Measurements from ENCODE around the gene FAM120A.

The FAM120A gene

DNA sequence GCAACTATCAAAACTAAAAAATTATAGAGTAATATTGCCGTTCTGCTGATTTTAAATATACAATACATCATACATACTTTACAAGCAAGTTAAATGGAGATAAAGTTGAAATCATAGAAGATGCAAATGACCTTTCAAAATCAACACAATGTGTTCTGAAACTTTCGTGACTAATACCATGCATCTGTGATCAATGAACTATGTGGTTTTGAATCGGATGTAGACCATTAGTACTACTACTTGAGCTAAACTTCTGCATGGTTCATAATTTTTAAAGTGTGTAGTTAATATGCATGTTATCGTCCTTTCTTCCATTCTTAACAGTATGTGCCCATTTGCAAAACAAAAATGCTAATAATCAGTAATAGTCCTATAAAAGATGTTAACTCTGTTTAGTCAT lies 113.6 kb downstream of the FAM120A start:
- no peak overlapping the region for H3K4me3 ChIP-seq (ENCODE audit: insufficient read depth, low read depth, low read length)
- 91 to 97% methylated on average over 2 to 3 of the region's 4 CpGs for WGBS, 2 experiments
- H3K36me3 ChIP-seq (ENCODE audit: control insufficient read depth, insufficient read depth, low read length) = peaks cover 6% of the 10 kb centered on the region
- no peaks in the 10 kb centered on the region for H3K9me3 ChIP-seq (ENCODE audit: control insufficient read depth, low read length)
- peaks cover 6% of the 10 kb centered on the region for H3K4me1 ChIP-seq (ENCODE audit: control insufficient read depth, insufficient read depth, low read length)
- no peak overlapping the region for H3K27ac ChIP-seq (ENCODE audit: insufficient read depth, low read depth, low read length, poor library complexity, severe bottlenecking)
- no peaks in the 10 kb centered on the region for H3K27me3 ChIP-seq (ENCODE audit: control insufficient read depth, insufficient read depth, low read length, poor library complexity, severe bottlenecking)

DNA sequence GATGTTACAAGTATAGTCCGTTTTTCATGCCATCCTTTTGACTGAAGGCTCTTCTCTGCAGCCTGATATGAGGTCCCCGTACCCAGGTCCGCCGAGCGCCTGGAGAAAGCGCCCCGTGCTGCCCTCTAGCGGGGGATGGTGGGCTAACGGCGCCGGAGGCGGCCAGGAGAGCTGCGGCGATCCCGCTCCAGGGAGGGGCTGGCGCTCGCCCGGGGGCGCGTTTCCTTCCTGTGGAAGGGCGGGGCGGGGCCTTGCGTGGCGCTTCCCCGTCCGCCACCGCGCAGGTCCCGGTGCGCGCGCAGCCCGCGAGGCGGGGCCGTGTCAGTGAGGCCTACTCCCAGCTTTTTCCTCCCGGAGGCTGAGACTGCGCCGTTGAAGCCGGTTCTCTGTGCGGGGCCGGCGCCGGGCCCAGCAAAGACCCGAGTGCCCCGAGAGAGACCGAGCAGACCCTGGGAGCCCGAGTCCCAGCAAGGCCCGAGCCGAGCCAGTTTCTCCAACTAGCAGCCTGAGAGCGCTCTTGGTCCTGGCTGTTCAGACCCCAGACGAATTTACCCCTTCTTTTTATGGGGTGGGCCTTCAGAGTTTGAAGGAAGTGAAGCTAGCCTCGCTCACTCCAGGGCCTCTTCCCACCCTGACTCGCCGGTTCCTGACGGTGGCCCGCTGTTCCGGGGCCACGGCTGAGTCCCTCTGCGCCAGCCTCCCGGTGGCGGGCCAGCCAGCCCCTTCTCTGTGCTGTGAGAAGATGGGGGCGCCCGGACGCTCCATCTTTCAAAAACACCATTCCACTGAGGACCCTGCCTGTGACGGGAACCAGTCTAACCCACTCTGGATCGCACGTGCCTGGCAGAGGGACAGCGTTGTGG lies 115.2 kb downstream of the FAM120A start:
- H3K4me1 ChIP-seq (ENCODE audit: control insufficient read depth, insufficient read depth, low read length) = peaks cover 6% of the 10 kb centered on the region
- H3K36me3 ChIP-seq (ENCODE audit: control insufficient read depth, insufficient read depth, low read length) = peaks cover 6% of the 10 kb centered on the region
- H3K4me3 ChIP-seq (ENCODE audit: insufficient read depth, low read depth, low read length) = peak overlapping the region; percentile 60
- H3K27ac ChIP-seq (ENCODE audit: insufficient read depth, low read depth, low read length, poor library complexity, severe bottlenecking) = peak overlapping the region; percentile 50
- H3K27me3 ChIP-seq (ENCODE audit: control insufficient read depth, insufficient read depth, low read length, poor library complexity, severe bottlenecking) = no peaks in the 10 kb centered on the region
- H3K9me3 ChIP-seq (ENCODE audit: control insufficient read depth, low read length) = no peaks in the 10 kb centered on the region
- 18 to 20% methylated on average over 69 of the region's 69 CpGs for WGBS, 2 experiments

DNA sequence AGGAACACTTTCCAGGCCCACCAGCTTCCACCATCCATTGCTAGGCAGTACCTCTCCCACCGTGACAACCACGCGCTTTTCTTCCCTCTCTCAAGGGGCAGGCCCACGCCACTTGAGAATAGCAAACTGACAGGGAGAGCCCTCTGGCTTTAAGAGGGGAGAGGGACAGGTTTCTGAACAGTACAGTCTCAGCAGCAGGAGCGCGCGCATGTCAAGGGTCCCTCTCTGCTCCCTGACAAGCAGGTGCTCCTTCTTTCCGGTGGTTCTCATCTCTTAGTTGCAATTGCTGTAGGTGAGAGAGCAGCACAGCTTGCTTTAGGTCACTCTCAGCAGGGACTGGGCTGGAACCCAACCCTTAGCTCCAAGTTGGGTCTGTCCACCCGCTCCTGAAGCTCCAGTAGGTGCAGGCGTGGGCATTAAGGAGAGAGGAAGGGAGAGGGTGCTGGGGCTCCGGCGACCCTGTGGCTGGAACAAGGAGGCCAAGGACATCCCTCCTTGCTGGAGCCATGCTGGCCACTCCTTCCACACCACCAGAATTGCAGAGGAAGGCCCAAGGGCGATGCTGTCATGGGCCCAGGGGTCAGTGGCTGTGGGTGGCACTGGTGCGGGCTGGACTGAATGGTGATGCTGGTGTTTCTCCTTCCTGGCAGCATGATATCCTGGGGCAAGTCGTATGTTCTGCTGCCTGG lies 115.9 kb downstream of the FAM120A start:
- no peaks in the 10 kb centered on the region for H3K9me3 ChIP-seq (ENCODE audit: control insufficient read depth, low read length)
- no peaks in the 10 kb centered on the region for H3K36me3 ChIP-seq (ENCODE audit: control insufficient read depth, insufficient read depth, low read length)
- peak overlapping the region; percentile 60 for H3K4me3 ChIP-seq (ENCODE audit: insufficient read depth, low read depth, low read length)
- H3K27ac ChIP-seq (ENCODE audit: insufficient read depth, low read depth, low read length, poor library complexity, severe bottlenecking) = no peak overlapping the region
- no peaks in the 10 kb centered on the region for H3K27me3 ChIP-seq (ENCODE audit: control insufficient read depth, insufficient read depth, low read length, poor library complexity, severe bottlenecking)
- peaks cover 6% of the 10 kb centered on the region for H3K4me1 ChIP-seq (ENCODE audit: control insufficient read depth, insufficient read depth, low read length)
- WGBS, 2 experiments = 89% methylated on average over 15 of the region's 15 CpGs

DNA sequence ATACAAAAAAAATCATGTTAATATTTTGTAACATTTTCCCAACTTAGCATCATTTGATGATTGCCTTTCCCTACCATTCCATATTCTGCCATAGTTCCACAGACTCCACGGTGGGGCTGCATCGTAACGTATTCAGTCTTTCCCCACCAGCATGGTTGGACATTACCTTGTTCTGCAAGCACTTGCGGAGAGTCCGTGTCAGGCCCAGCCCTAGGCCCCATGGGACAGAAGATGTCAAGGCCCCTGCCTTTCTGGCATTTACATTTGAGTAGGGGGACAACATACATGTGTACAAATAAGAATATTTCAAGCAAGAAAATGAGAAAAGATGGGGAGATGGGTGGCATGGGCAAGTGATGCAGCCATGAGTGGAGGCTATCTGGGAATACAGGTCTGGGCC lies 116.7 kb downstream of the FAM120A start:
- Histone ChIP-seq H3K27me3 (ENCODE audit: control insufficient read depth, insufficient read depth, low read length, poor library complexity, severe bottlenecking) (no peaks in the 10 kb centered on the region), H3K9me3 (ENCODE audit: control insufficient read depth, low read length) (no peaks in the 10 kb centered on the region), H3K36me3 (ENCODE audit: control insufficient read depth, insufficient read depth, low read length) (no peaks in the 10 kb centered on the region), H3K27ac (ENCODE audit: insufficient read depth, low read depth, low read length, poor library complexity, severe bottlenecking) (no peak overlapping the region), H3K4me1 (ENCODE audit: control insufficient read depth, insufficient read depth, low read length) (peaks cover 6% of the 10 kb centered on the region), H3K4me3 (ENCODE audit: insufficient read depth, low read depth, low read length) (no peak overlapping the region)
- WGBS, 2 experiments = 95% methylated on average over 5 of the region's 5 CpGs

DNA sequence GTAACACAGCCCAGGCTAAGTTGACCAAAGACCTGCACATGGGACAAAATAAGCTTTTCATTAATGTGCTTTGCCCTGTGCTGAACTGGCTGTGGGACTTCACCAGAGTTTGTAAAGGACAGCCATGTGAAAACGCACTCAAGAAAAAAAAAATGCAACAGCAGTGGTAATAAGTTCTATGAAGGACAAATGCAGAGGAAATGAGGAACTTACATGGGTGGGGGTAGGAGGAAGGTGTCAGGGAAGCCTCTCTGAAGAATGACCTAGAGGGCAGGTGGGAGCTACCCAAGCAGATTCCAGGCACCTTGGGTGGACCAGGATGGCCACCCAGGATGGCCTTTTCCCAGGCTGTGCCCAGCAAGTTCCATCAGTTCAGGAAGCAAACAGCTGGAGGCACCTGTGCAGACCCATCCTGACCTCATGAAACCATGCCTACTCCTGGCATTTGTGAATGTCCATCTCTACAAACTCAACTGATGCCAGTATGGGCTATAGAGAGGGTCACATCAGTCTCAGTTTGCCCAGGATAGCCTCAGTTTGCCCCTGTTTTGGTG lies 118.2 kb downstream of the FAM120A start:
- no peaks in the 10 kb centered on the region for H3K36me3 ChIP-seq (ENCODE audit: control insufficient read depth, insufficient read depth, low read length)
- WGBS, 2 experiments = 93 to 94% methylated on average over 1 of the region's 1 CpG

DNA sequence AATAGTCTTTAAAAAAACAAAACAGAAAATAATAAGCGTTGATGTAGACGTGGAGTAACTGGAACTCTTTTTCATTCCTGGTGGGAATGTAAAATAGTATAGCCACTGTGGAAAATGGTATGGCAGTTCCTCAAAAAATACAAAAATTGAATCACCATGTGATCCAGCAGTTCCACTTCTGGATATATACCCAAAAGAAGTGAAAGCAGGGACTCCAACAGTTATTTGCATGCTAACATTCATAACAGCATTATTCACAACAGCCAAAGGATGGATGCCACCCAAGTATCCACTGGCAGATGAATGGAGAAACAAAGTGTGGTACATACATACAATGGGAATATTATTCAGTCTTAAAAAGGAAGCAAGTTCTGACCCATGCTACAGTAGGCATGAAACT lies 120.7 kb downstream of the FAM120A start:
- Histone ChIP-seq H3K4me3 (ENCODE audit: insufficient read depth, low read depth, low read length) (no peak overlapping the region), H3K36me3 (ENCODE audit: control insufficient read depth, insufficient read depth, low read length) (no peaks in the 10 kb centered on the region), H3K4me1 (ENCODE audit: control insufficient read depth, insufficient read depth, low read length) (peaks cover 2% of the 10 kb centered on the region), H3K27ac (ENCODE audit: insufficient read depth, low read depth, low read length, poor library complexity, severe bottlenecking) (no peak overlapping the region), H3K9me3 (ENCODE audit: control insufficient read depth, low read length) (no peaks in the 10 kb centered on the region), H3K27me3 (ENCODE audit: control insufficient read depth, insufficient read depth, low read length, poor library complexity, severe bottlenecking) (peaks cover 10% of the 10 kb centered on the region)
- 93 to 94% methylated on average over 2 of the region's 2 CpGs for WGBS, 2 experiments

More for the DNA sequence above, 118.2 kb downstream of the FAM120A start:
- H3K4me1 ChIP-seq (ENCODE audit: control insufficient read depth, insufficient read depth, low read length) = peaks cover 6% of the 10 kb centered on the region
- H3K4me3 ChIP-seq (ENCODE audit: insufficient read depth, low read depth, low read length) = no peak overlapping the region
- H3K9me3 ChIP-seq (ENCODE audit: control insufficient read depth, low read length) = no peaks in the 10 kb centered on the region
- peaks cover under 1% of the 10 kb centered on the region for H3K27me3 ChIP-seq (ENCODE audit: control insufficient read depth, insufficient read depth, low read length, poor library complexity, severe bottlenecking)
- H3K27ac ChIP-seq (ENCODE audit: insufficient read depth, low read depth, low read length, poor library complexity, severe bottlenecking) = no peak overlapping the region

DNA sequence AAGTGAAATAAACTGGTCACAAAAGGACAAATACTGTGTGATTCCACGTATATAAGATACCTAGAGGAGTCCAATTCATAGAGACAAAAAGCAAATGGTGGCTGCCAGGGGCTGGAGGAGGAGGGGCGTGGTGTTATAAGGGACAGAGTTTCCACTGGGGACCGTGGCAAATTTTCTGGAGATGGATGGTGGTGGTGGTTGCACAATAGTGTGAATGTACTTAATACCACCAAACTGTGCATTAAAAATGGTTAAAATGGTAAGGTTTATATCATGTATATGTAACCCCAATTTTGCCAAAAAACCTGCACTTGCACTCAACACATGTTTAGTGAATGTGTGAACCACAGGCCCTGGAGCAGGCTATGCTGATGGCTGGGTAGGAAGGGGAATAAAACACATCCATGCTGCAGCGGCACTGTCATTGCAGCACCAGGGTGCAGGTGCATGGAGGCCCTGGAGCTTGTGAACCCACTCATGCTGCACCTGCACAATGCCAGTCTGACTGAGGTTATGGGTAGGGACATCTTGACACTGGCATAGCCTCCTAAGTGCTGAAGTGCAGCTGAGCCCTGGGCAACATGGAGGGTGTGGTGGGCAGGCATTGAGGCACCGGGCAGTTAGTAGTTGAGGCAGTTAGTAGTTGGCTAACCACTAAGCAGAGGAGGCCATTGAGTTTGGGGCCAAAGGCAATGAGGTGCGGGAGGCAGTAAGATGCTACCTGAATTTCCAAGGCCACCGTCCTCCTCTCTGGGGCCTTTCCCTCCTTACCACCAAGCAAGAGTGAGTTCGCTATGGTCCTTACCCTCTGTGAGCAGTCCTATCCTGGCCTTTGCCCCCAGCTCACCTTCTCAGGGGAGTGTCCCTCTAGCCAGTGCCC lies 121.4 kb downstream of the FAM120A start:
- Histone ChIP-seq H3K4me3 (ENCODE audit: insufficient read depth, low read depth, low read length) (no peak overlapping the region), H3K4me1 (ENCODE audit: control insufficient read depth, insufficient read depth, low read length) (peaks cover 5% of the 10 kb centered on the region), H3K27me3 (ENCODE audit: control insufficient read depth, insufficient read depth, low read length, poor library complexity, severe bottlenecking) (peaks cover 17% of the 10 kb centered on the region), H3K9me3 (ENCODE audit: control insufficient read depth, low read length) (no peaks in the 10 kb centered on the region), H3K27ac (ENCODE audit: insufficient read depth, low read depth, low read length, poor library complexity, severe bottlenecking) (no peak overlapping the region), H3K36me3 (ENCODE audit: control insufficient read depth, insufficient read depth, low read length) (no peaks in the 10 kb centered on the region)
- 92 to 95% methylated on average over 8 of the region's 8 CpGs for WGBS, 2 experiments

DNA sequence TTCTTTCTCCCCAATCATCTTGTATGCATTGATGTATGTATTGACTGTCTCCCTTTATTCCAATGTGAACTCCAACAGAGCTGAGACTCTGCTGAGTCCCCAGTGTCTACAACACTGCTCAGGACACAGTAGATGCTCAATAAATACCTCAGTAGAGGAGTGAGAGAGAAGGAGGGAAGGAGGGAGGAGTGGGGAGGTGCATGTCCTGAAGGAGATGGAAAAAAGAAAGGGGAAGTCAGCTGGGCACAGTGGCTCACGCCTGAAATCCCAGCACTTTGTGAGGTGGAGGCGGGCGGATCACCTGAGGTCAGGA lies 122.0 kb downstream of the FAM120A start:
- Histone ChIP-seq H3K9me3 (ENCODE audit: control insufficient read depth, low read length) (no peaks in the 10 kb centered on the region), H3K27me3 (ENCODE audit: control insufficient read depth, insufficient read depth, low read length, poor library complexity, severe bottlenecking) (peaks cover 17% of the 10 kb centered on the region), H3K36me3 (ENCODE audit: control insufficient read depth, insufficient read depth, low read length) (no peaks in the 10 kb centered on the region), H3K4me1 (ENCODE audit: control insufficient read depth, insufficient read depth, low read length) (peaks cover 5% of the 10 kb centered on the region), H3K27ac (ENCODE audit: insufficient read depth, low read depth, low read length, poor library complexity, severe bottlenecking) (no peak overlapping the region), H3K4me3 (ENCODE audit: insufficient read depth, low read depth, low read length) (no peak overlapping the region)
- 88 to 96% methylated on average over 3 of the region's 3 CpGs for WGBS, 2 experiments

DNA sequence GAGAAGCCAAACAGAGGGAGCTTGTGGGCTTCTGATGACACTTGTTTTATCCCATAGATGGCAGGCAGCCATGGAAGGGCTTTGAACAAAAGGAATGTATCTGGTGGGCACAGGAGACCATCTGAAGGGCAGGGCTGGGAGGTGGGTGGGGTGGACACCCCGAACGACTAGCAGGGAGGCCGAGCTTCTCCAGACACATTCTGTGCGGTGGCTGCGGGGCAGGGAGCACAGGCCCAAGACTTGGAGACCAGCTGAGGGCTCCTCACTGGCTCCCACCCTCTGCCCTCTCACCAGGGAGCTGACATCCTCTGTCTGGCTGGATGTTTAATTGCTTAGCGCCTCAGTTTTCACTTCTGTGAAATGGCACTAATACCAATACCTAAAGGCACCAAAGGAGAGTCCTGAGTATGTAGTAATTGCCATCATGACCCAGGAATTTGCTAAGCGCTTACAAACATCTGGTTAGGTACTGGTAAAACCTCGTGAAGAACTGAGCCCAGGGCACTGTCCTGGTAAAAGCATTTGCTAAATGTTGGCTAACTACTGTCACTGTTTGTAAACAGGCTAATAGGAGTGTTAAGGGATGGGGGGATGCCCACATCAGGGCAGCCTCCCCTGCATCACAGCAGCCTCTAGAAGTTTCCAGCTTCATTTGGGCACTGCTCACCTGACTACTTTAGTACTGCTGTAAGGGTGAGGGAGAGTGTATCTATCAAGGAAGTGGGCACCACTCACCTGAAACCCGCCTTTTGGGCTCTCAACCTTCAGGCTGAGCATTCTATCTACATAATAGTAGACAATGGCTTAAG lies 122.8 kb downstream of the FAM120A start:
- peaks cover 5% of the 10 kb centered on the region for H3K4me1 ChIP-seq (ENCODE audit: control insufficient read depth, insufficient read depth, low read length)
- peaks cover 17% of the 10 kb centered on the region for H3K27me3 ChIP-seq (ENCODE audit: control insufficient read depth, insufficient read depth, low read length, poor library complexity, severe bottlenecking)
- WGBS, 2 experiments = 90 to 94% methylated on average over 8 to 9 of the region's 9 CpGs
- H3K27ac ChIP-seq (ENCODE audit: insufficient read depth, low read depth, low read length, poor library complexity, severe bottlenecking) = no peak overlapping the region
- no peak overlapping the region for H3K4me3 ChIP-seq (ENCODE audit: insufficient read depth, low read depth, low read length)
- H3K36me3 ChIP-seq (ENCODE audit: control insufficient read depth, insufficient read depth, low read length) = no peaks in the 10 kb centered on the region
- no peaks in the 10 kb centered on the region for H3K9me3 ChIP-seq (ENCODE audit: control insufficient read depth, low read length)

Data from ectodermal cell (in vitro differentiated cells).